ENCODE data around the gene RERE.

Gene RERE

DNA sequence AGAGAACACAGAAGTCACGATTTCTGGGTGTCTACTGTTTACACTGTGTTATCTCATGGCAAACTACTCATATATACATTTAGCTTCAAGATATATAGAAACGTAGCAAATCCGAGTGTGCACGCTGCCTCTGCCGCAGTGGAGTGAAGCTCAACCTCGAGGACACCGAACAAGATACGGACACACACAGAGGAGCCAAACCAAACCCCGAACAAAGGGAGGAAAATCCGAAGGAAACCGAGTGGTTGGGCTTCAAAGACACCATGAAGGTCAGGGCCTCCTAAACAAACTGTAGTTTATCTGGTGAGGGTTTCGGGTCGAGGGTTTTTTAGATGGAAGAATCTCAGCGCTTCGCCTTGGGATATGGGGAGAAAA is 465.0 kb downstream of the RERE start:
- DNase-seq (ENCODE audit: low read depth in 2 of 2) = no peak

DNA sequence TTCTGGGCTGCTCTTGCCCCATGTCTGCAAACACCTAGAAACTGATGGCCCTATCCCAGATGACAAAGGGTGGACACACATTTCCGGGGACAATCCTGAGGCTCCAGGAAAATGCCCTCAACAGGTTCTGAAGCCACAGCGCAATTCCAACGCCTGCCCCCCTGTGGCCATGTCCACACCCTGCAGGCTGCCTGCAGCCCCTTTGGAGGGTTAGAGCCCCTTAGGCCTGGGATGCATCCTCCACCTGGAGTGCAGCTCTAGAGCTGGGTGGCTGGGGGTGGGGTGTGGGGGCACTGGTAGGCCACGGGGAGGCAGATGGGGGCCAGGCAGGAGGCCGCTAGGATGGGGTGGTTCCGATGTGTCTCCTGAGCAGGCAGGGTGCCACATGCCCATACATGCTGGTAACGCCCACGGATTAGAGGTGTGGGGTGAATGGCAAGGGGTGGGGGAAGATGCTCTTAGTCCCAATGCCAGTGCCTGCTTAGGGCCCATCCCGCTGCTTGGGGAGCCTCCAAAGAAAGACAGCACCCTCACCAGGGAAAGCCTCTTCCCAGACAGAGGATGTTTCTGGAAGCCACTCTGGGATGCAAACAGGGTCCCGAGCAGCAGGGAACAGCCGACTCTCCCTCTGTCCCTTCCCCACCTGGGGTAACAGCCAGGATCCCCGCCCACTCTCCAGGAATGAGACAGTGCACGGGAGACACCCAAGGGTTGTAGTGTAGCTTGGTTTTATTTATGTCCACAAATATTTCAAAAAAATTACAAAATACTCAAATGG is 465.6 kb downstream of the RERE start:
- no peak for DNase-seq (ENCODE audit: low read depth in 2 of 2)

DNA sequence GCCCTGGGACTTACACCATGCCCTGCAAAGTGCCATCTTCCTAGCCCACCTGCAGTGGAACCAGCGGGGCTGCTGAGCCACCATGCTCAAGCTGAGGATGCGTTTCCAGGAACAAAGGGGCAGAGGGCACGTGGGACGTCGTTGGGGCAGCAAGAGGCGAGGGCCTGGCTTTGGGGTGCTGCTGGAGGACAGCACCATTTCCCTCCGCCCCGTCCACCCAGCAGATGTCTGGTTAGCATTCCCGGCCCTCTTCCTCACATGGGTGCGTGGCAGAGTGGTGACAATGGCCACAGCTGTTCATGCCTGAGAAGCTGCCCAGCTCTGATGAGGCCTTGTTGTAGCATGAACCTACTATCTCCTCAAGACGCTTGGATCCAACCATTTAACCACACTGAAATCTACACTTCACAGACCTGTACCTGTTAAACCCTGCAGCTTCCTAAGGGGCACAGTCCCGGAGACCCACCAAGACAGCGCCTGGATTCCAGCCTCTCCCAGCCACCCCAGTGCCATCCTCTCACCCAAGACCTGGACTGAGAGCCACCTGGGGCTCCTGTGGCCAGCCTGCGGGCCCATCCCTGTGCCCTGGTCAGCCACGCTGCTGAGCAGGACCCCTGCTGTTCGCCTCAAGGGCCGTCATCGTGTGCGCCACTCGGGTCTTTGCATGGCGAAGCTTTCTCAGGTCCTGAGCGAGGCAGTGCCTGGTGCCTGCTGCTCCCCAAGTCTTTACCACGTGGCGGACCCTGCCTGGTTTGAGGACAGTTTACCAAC is 466.3 kb downstream of the RERE start:
- DNase-seq (ENCODE audit: low read depth in 2 of 2) = no peak

DNA sequence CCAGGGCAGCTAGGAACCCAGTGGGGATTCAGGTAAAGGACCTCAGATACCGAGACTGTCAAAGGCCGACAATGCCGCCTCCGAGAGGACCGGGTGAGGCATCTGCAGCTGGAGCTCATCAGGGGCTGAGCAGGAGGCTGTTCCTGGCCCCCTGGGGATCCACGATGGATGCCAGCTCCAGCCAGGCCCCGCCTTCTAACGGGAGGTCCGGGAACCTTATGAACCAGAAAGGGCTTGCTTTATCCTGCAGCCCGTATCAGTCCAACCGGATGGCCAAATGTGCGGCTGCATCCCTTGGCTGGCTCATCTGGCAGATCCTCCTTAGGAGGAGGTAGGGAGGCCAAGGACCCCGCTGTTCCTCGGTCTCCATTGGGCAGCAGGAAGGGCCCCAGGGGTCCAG is 467.5 kb downstream of the RERE start:
- no peak for DNase-seq (ENCODE audit: low read depth in 2 of 2)

DNA sequence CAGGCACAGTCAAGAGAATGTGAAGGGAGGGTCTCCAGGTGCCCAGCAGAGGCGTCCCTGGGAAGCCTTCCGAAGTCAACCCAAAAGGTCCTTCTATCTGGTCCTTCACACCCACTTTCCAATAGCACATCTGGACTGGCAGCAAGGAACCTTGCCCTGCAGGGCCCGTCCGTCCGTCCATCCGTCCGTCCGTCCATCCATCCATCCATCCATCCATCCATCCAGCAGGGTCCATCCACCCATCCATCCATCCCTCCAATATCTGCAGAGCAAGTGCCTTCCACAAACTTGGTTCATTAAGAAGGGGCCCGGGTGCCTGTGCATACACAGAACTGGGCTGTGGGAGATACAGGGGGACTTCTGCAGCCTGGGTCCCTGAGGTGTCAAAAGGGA is 468.0 kb downstream of the RERE start:
- no peak for DNase-seq (ENCODE audit: low read depth in 2 of 2)

DNA sequence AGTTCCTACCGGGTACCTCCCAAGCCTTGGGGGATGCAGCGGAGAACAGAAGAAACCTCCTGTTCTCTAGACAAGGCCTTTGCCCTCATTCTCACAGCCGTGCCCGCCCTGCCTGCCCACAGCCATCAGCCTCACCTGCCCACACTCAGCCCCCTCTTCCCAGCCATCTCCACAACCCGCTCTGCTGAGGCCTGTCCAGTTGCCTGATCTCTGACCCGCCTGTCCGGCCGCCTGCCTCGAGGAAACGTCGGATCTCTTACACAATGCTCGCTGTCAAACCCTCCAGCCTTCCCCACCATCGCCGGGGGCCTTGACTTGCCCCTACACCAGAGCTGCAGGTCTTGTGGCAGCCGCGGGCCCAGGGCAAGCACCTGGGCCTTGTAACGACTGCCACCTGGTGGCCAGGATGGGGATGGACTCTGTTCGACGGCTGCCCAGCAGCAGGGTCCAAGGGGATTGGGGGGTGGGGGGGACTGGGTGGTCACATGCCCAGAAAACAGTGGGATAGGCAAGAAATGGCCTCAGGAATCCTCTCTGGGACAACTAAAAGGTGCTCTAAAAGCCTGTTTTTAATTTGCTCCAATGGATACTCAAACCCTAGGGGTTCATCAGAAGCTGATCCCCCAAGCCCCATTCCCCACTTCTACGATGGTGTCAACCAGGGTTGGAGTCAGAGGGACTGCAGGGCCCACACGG is 468.5 kb downstream of the RERE start:
- peak; percentile 20 to 36 for DNase-seq (ENCODE audit: low read depth in 2 of 2)

DNA sequence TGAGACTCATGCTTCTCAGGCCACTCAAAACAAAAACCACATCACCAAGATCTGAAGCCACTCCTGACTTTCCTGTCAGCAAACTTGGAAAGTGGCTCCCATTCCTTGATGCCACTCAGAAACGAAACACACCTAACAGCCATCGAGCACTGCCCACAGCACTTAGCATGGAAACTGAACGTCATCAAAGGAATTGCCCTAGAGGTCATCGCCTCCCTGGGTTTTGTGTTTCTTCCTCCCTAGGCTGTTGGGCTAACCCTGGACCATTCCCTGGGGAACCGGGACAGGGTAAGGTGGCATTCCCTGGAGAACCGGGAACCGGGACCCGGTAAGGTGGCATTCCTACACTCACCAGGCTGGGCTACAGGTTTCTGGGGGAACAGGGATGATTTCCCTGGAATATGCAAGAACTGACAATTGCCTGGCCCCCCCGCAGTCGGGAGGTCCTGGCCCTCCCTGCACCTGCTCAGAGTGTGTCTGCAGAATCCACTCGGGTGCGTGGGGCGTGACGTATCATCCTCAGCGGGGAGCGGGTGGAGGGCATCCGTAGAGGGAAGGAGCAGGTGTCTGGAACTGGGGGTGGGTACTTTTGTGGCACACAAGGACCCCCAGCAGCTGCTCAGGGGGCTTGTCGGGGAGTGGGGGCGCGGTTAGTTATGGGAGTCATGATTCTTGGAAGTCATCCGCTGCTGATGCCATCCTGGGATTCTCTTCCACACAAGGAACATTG is 469.2 kb downstream of the RERE start:
- DNase-seq (ENCODE audit: low read depth in 2 of 2) = no peak

DNA sequence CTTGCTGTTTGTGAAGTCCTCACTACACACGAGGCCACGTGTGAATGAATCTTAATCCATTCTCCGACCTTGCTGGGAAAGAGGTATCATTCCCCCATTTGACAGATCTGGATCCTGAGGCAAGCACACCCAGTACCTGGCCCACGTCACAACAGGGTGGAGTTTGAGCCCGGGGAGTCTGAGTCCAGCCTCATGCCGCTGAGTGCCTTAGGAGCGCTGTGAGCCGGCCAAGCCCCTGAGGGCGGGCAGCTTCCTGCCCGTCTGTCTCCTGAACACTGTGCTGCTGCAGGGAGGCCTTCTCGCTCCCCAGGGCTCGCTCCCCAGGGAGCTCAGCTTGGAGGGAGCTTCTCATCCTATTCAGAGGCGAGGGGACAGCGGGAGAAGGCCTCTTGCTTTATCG is 469.8 kb downstream of the RERE start:
- DNase-seq (ENCODE audit: low read depth in 2 of 2) = no peak

DNA sequence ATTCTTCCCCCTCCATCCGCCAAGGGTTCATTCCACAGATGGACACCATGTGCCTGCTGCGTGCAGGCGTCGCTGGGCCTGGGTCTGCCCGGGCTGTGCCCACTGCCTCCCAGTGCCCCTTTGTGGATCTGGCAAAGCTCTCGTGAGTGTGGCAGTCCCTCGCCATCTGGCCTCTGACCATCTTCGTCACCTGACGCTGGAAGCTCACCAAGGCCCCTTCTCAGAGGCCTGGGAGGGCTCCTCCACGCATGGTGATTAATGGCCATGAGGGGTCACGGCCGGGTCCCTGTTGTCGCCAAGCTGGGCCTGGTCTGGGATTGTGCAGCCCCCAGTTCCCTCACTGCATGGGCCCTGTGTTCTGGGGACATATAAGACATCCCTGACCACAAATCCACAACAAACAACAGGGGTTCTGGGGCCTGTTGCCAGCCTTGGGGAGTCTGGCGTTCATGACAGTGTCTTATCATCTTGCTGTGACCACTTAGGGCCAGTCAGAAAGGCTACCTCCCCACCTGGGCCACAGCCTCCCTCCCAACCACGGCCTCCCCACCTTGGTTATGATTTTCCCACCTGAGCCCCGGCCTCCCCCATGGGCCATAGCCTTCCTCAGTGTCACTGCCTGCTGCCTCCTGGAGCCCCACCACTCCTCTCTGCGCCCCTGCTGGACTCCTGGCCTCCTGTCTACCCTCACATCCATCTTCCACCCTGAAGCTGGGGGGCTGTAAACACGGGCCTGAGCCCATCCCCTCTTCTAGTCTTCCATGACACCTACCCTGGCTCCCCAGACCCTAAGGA is 471.6 kb downstream of the RERE start:
- DNase-seq (ENCODE audit: low read depth in 2 of 2) = no peak

DNA sequence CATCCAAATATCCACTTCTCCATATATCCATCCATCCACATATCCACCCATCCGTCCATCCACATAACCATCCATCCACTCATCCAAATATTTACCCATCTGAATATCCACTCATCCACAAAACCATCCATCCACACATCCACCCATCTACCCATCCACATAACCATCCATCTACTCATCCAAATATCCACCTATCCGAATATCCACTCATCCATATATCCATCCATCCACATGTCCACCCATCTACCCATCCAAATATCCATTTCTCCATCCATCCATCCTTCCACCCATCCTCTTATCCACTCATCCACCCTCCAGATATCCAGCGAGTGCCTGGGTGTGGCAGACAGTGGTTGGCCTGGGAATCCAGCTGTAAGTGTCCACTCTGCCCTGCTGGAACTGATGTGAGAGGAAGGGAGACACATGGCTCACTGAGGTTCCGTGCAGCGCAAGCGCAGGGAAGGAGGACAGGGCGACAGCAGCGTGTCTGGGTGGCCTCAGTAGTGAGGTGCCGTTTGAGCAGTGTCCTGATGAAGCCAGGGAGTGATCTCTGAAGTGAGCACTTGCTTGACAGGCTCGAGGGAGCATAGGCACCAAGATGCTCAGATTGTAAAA is 472.4 kb downstream of the RERE start:
- DNase-seq (ENCODE audit: low read depth in 2 of 2) = no peak

DNA sequence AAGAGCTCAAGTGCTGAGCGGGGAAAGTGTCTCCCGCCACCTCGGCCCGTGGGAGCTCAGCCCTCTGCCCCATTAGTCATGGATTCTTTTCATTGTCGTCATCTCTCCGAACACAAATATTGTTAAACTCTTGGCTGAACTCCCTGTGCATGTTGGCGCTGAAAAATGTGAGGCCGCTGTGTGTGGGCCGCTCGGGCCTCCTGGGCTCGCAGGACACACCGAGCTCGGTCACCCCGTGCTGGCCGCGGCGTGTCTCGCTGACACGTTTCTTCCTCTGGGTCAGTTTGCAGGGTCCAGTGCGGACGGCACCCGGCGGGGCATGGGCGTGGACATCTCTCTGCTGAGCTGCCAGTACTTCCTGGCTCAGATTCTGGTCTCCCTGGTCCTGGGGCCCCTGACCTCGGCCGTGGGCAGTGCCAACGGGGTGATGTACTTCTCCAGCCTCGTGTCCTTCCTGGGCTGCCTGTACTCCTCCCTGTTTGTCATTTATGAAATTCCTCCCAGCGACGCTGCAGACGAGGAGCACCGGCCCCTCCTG is 473.9 kb downstream of the RERE start:
- DNase-seq (ENCODE audit: low read depth in 2 of 2) = no peak

DNA sequence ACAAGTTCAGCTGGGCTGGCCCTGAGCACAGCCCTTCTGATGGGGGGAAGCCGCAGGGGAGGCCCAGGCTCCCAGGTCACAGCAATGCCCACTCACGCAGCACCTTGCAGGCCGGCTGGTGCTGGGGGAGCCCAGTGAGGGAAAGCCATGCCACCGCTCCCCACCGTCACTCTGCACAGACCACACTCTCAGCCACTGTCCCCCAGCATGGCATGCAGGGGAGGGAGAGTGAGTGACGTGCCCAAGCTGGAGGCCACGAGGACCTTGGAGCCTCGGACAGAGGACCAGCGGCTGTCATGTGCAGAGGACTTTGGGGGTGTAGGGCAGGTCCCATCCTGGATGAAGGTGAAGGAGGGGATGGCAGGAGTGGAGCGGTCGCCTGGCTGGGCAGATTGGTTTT is 474.4 kb downstream of the RERE start:
- DNase-seq (ENCODE audit: low read depth in 2 of 2) = no peak

DNA sequence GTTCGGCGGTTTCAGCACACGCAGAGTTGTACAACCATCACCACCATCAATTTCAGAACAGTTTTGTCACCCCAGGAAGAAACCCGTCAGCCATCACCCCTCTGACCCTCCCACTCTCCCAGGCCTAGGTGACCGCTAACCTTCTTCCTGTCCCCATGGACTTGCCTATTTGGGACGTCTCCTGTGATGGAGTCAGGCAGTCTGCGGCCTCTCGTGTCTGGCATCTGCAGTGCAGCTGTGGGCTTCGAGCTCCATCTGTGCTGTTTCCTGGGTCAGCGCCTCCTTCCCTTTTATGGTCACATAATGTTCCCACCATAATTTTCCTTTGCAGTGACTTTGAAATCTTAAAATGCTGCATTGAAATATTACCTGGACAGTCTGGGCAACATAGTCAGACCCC is 475.1 kb downstream of the RERE start:
- no peak for DNase-seq (ENCODE audit: low read depth in 2 of 2)

DNA sequence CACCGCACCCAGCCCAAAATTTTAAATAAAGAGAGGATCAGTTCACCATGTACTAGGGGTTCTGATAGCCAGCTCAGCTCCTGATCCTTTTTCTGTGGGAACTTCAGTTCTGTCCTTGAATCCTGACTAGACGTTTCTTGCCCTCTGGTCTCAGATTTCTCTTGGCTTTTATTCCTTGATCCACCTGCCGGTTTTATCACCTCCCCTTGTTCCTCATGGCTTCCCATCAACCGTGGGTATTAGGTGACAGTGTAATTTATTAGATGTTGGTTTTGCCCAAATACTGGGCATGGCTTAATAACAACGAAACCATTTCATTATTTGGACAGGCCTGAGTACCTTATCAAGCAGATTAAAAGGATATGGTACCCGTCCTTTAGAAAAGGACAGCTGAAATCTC is 477.0 kb downstream of the RERE start:
- DNase-seq (ENCODE audit: low read depth in 2 of 2) = no peak

DNA sequence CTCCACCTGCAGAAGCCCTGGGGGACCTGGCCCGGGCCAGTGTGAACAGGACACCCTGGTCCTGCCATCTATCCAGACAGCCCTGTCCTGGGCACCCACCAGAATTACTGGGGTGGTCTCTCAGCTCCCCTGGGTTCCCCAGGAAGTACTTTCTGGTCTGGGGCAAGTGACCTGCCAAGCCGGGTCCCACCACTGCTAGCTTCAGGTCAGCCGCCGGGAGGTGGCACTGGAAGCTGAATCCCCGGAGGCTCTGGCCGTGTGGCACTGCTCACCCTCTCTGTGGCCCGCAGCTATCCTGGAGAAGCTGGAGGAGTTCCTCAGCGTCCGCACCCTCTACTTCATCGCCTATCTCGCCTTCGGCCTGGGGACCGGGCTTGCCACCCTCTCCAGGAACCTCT is 478.2 kb downstream of the RERE start:
- no peak for DNase-seq (ENCODE audit: low read depth in 2 of 2)

DNA sequence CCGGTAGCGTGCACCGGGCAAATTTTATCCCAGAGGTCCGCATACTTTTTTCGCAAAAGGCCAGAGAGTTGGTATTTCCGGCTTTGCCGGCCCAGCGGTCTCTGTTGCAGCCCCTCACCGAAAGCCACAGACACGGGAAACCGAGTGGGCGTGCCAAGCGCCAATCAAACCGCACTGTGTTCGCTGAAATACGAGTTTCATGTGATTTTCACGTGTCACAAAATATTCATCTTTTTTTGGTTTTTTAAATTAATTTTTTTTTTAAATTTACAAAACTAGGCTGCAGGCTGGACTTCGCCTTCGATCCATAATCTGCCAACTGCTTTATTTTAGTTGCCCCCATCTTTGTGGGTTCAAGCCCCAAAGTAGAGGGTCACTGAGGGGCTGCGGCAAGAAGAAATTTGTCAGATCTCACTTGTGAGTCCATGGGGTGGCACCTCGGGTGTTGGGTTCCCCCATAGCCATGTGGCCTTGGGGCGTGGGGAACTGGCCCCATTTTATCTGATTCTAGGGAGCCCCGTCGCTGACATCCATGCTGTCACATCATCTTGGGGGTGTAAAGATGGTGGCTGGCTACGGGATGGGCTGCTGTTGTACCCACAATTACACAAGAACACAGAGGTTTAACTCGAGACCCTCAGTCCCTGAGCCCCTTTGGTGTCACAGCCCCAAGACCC is 478.8 kb downstream of the RERE start:
- no peak for DNase-seq (ENCODE audit: low read depth in 2 of 2)

DNA sequence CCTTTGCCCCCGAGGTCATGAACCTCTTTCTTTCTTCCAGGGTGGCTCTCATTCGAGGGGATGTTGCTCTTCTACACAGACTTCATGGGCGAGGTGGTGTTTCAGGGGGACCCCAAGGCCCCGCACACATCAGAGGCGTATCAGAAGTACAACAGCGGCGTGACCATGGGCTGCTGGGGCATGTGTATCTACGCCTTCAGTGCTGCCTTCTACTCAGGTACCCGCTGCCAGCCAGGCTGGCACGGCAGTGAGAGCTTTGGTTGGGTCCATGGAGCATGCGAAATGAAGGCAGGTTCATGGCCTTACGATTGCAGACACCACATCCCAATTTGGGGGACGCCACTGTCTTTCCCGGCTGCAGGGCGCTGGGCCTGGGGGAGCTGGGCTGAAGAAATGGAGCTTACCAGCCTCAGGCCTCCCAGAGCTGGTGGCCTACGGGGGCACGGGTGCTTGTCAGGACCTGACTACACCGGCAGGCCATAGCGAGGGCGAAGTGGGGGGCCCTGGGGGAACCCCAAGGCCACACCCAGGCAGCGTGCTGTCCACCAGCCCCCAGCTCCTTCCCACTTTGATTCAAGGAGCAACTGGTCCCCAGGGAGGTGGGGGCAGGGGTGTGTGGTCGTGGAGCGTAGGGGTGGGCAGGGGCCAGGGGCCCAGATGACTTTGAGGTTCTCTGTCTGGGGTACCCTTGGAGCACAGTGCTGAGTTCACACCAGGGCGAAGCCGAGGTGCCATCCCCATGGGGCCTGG is 479.5 kb downstream of the RERE start:
- DNase-seq (ENCODE audit: low read depth in 2 of 2) = no peak

DNA sequence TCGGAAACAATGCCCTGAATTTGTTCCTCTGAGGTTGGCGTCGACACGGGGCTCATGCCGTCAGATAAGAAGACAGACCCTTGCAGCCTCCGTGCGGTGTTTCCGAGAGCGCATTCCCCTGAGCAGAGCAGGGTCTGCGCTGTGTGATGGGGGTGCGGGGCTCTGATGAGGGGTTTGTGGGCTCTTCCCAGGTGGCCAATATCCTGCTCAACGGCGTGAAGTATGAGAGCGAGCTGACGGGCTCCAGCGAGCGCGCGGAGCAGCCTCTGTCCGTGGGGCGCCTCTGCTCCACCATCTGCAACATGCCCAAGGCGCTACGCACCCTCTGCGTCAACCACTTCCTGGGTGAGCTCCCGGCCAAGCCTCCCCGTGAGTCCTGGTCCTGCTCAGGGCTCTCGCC is 482.2 kb downstream of the RERE start:
- DNase-seq (ENCODE audit: low read depth in 2 of 2) = no peak

DNA sequence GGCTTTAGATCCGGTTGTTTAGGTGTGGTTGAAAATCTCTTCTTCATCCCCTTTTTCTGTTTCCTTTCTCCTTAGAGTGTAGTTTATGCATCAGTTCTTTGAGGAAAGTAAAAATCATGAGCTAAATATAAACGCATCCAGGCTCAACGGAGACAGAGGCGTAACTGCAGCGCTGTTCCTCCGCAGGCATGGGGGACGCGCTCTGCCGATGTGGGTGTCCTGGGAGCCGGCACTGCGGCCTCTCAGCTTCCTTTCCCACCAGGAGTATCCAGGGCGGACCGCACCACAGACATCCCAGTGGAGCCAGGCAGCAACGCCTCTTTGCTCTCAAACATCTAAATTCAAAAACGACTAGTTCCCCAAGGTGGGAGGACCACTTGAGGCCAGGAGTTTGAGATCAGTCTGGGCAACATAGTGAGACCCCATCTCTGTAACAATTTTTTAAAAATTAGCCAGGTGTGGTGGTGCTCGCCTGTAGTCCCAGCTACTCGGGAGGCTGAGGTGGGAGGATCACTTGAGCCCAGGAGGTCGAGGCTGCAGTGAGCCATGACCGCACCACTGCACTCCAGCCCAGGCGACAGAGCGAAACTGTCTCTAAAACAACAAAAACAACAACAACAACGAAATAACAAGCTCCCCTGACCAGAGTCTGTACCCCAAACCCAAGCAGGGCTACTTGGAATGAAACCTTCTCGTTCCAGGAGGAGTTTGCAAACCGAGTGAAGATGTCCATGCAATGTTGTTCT is 483.2 kb downstream of the RERE start:
- no peak for DNase-seq (ENCODE audit: low read depth in 2 of 2)

Measured in stimulated activated CD8-positive, alpha-beta memory T cell treated with anti-CD3 and anti-CD28 coated beads, Interleukin-15, amount 100 ng/mL, for 48 hours (primary cell).